MG63 (cell line): Measurements from ENCODE around the gene PIGM. TPM values are rescaled to one million over a fixed set of nuclear protein-coding genes. Genes with fewer than 3 reads are reported as not detected.
"Not testable (repeated sequence)": the region's sequence is repeated elsewhere in the genome, so short reads cannot be mapped to it uniquely, and the experiment has no call there.

ENCODE experiments used
- DNase-seq: peaks from one replicate; pipeline ENCODE4 v3.0.0-alpha.2; 2020
- H3K27me3 ChIP-seq: fragments of 250-450 bp; sonication (Bioruptor Pico); 2 replicates; pipeline ENCODE4 v1.5.1; 2020; ENCODE audit warnings: mild to moderate bottlenecking, moderate library complexity
- H3K36me3 ChIP-seq: fragments of 250-450 bp; sonication (Bioruptor Pico); 2 replicates; pipeline ENCODE4 v1.5.1; 2020; ENCODE audit warnings: mild to moderate bottlenecking, moderate library complexity
- H3K4me3 ChIP-seq: fragments of 250-450 bp; sonication (Bioruptor Pico); 2 replicates; pipeline ENCODE4 v1.5.1; 2020; ENCODE audit warnings: mild to moderate bottlenecking, moderate library complexity
- H3K9me3 ChIP-seq: fragments of 250-450 bp; sonication (Bioruptor Pico); 2 replicates; pipeline ENCODE4 v1.5.1; 2020; ENCODE audit warnings: mild to moderate bottlenecking, moderate library complexity
- total RNA-seq: library from RNA; depleted of rRNA; stranded (reverse); fragments of >200 nt; shearing (Covaris generic); gene quantifications from 2 replicates; pipeline ENCODE4 v1.2.3, GENCODE V29; 2014; ENCODE audit warnings: low replicate concordance

Gene PIGM
- total RNA-seq, 1 experiment from 2014 or later: 4.6 TPM

DNA sequence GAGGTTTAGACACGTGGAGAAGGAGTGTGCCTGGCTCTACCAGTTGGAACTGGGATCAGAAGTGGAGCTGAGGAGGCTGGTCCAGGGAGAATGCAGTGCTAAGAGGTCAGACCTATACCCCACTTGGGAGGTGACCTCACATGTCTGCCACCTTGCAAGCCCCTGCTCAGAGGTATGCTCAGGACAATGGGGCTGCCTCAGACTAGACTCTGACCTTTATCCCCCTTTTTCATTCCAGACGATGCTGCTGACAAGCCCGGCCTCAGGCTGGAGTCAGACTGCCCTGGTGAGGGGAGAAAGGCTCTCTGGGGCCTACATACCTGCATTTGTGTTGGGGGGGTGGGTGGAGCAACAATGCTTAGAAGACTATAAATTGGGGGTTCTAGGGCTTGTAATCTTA, 33.0 kb upstream of the PIGM start:
- DNase-seq: no peak
- Histone ChIP-seq H3K9me3 (no peaks in the 10 kb centered on the region), H3K27me3 (peaks cover 5% of the 10 kb centered on the region), H3K36me3 (no peaks in the 10 kb centered on the region), H3K4me3 (no peak overlapping the region)

DNA sequence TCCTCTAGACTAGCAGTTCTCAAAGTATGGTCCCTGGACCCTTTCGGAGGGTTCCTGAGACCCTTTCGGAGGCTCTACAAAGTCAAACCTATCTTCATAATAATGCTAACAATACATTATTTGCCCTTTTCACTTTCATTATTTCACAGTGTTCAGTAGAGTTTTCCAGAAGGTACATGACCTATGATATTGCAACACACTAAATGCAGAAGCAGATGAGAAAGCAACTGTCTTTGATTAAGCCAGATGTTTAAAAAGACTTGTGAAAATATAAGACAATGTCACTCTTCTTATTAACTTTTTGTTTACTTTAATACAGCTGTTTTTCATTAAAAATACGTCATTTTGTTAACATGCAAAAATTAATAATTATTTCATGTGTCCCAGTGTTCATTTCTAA, 32.4 kb upstream of the PIGM start:
- no peak for DNase-seq
- peaks cover 4% of the 10 kb centered on the region; the same call in 1 of the 2 replicates for H3K27me3 ChIP-seq

DNA sequence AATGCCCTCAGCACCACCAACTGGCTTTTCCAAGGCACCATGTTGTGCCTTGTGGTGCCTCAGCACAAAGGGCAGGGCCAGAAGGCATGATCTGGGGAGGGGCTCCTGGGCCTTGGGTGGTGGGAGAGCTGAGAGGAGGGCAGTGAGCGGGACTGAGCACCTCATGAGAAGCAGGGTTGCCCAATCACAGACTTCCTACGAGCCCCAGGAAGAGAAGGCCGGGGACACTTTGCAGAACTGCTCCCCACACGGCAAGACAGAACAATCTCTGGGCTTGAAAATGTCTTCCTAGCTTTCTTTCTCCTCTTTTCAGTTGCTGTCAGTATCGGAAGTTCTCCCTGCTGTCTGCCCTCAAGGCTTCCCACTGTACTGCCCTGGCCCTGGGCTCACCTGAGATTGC, 31.4 kb upstream of the PIGM start:
- no peak overlapping the region for H3K4me3 ChIP-seq
- H3K9me3 ChIP-seq: no peaks in the 10 kb centered on the region
- DNase-seq: no peak
- no peaks in the 10 kb centered on the region for H3K36me3 ChIP-seq
- H3K27me3 ChIP-seq: peaks cover 4% of the 10 kb centered on the region; the same call in 1 of the 2 replicates

More for the DNA sequence above, 32.4 kb upstream of the PIGM start:
- H3K9me3 ChIP-seq: no peaks in the 10 kb centered on the region
- H3K4me3 ChIP-seq: no peak overlapping the region
- H3K36me3 ChIP-seq: no peaks in the 10 kb centered on the region

DNA sequence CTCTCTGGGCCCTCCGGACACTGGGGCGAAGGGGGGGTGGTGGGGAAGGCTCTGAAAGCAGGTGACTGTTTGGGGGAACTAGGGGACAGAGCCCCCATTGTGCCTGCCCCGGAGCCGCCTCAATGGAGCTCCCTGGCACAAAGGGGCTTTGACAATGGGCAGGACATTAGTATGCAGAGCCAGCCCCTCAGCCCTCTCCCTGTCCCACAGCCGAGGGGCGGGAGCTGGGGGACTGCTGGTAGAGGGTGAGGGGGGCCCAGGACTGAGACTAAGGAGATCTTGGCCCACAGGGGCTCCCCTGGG, 30.4 kb upstream of the PIGM start:
- no peaks in the 10 kb centered on the region for H3K36me3 ChIP-seq
- H3K9me3 ChIP-seq: no peaks in the 10 kb centered on the region
- H3K4me3 ChIP-seq: no peak overlapping the region
- peaks cover 8% of the 10 kb centered on the region; the same call in 1 of the 2 replicates for H3K27me3 ChIP-seq
- no peak for DNase-seq

DNA sequence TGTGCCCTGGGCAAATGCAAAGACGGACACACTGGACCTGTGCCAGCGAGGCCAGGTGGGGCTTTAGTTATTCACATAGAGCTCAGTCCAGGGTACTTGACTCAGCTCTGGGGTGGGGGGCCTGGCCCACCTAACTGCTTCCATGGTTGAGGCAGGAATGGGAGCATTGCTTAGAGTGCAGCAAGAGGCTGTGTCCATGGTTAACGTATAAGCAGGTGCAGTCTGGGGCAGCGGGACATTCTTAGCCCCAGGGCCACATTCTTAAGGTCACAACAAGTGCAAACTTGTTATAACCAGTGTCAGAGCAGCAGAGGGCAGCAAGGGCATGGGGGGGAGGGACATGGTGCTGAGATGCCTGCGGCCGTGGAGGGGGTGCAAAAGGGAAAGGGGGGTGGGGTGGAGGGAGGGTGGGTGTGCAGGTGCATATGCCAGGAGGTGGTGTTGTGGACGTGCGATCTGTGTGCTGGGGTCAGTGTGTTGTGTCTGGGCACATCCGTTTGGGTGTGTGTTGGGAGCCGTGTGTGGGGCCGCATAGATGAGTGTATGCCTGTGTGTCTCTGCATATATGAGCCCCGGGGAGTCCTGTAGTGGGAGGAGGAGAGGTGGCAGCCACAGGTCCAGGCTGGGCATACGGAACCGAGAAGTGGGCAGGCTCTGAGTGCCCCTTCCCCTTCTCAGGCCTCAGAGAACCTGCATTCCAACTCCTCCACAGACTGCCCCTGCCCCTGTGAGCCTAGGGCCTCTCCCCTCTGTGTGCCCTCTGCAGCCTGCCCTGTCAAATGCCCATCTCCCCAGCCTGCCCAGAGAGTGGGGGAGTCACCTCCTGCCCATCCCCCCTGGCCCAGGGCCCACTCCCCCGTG, 29.8 kb upstream of the PIGM start:
- Histone ChIP-seq H3K27me3 (peaks cover 10% of the 10 kb centered on the region; the same call in 1 of the 2 replicates), H3K9me3 (no peaks in the 10 kb centered on the region)
- DNase-seq: no peak

DNA sequence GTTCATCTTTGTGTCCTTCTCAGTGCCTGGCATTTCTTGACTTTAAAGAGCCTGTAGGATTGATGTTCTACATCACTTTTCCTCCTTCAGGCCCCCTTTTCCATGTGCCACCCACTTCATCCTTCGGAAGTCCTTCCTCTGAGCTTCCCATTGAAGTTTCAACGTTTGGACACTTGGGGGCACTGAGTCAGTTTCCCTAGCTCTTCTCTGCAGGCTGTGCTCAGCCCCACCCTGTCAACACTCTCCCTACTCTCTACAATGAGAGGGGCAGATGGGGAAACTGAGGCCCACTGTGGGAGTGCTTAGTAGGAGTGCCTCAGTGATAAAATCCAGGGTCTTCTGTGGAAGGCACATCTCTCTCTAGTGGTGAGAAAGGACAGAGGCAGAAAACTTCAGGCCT, 26.3 kb upstream of the PIGM start:
- Histone ChIP-seq H3K27me3 (peaks cover 23% of the 10 kb centered on the region), H3K4me3 (no peak overlapping the region), H3K36me3 (no peaks in the 10 kb centered on the region), H3K9me3 (no peaks in the 10 kb centered on the region)
- no peak for DNase-seq

More for the DNA sequence above, 29.8 kb upstream of the PIGM start:
- Histone ChIP-seq H3K36me3 (no peaks in the 10 kb centered on the region), H3K4me3 (no peak overlapping the region)

DNA sequence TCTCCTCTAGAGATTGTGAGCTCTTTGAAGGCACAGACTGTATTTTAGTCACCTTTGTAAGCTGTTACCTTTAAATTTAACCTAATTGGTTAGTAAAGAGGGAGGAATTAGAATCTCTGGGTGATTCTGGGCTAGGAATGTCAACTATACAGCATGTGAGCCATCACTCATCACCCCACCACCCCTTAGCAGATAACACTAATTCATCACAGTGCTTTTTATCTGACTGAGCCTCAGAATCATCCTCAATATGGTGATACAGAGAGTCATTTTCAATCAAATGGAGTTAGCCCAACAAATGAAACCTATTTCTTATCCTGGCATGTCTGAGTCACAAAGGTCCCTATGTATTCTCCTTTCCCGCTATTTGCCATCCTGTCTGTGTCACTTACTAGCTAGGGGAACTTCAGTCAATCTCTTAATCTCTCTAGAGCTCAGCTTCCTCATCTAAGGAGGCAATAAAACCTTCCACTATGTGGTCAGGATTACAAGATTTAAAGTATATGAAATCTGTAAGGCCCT, 24.9 kb upstream of the PIGM start:
- Histone ChIP-seq H3K9me3 (no peaks in the 10 kb centered on the region), H3K4me3 (no peak overlapping the region), H3K27me3 (peaks cover 31% of the 10 kb centered on the region), H3K36me3 (no peaks in the 10 kb centered on the region)
- DNase-seq: no peak

DNA sequence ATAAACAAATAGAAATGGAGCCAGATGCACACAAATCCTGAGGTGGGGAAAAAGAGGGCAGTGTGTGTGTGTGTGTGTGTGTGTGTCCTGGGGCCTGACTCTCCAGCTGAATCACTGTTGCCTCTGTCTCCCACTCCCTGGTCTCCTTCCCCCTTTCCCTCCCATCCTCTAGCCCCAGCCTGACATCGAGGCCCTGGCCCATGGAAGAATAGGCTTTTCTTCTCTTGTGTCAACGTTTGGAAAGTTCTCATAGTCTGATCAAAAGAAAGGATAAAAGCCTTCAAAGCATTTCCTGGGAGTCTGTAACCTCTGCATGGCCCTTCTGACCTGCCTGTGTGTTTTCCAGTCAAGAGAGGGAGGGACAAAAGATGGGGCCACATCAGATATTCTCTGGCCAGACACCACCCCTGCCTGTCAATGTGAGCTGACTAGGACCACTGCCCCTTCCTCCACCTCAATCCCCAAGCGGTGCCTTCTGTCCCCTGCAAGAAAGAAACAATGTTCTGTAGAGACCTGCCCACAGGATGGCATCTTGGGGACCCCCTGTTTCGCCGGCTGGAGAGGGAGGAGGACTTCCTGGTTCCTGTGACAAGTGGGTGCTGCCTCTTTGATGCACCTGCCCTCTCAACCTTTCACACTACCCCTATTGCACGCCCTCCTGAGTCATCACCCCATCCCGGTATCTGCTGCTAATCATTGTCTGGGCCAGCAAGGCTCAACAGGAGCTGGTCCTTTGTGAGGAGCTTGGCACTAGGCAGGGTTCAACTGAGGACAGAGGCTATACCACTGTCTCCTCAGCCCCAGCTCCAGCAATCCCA, 22.0 kb upstream of the PIGM start:
- H3K9me3 ChIP-seq: no peaks in the 10 kb centered on the region
- no peaks in the 10 kb centered on the region for H3K36me3 ChIP-seq
- DNase-seq: no peak
- peaks cover 29% of the 10 kb centered on the region for H3K27me3 ChIP-seq
- no peak overlapping the region for H3K4me3 ChIP-seq

DNA sequence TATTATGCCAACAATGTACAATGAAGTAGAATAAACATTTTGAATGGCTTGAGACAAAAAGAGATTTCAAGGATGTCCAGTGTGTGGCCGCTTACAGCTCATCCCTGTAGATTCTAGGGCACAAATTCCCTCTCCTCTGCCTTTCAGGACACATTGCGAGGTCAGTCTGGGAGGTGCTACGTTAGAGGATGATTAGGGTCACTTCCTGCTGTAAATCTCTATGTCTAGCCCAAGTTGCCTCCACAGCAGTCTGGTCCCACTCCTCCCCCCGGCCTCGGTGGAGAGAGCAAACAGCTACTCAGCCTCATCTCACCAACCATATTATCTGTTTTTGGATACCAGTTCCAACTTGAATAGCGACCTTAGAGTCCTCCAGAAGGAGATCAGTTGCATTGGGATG, 21.1 kb upstream of the PIGM start:
- Histone ChIP-seq H3K36me3 (no peaks in the 10 kb centered on the region), H3K27me3 (peaks cover 29% of the 10 kb centered on the region), H3K4me3 (no peak overlapping the region), H3K9me3 (no peaks in the 10 kb centered on the region)
- DNase-seq: no peak

DNA sequence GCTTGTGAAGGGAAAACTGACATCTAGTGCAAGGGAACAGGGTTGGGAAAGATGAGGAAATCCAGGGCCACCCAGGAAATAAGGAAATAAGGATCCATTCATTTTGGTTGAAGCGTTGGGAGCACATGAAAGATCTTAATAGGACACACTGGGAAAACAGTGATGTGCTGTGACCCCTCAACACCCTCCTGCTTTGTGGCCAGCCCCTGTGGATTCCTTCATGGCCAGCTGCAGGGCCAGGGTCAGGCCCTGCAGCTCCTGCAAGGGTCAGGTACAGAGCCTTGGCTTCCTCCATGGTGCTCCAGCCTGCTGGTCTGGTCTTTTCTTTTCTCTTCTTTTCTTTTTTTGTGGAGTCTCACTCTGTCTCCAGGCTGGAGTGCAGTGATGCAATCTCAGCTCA, 18.8 kb upstream of the PIGM start:
- DNase-seq: no peak
- H3K4me3 ChIP-seq: no peak overlapping the region
- no peaks in the 10 kb centered on the region for H3K9me3 ChIP-seq
- H3K27me3 ChIP-seq: peaks cover 19% of the 10 kb centered on the region
- no peaks in the 10 kb centered on the region for H3K36me3 ChIP-seq

DNA sequence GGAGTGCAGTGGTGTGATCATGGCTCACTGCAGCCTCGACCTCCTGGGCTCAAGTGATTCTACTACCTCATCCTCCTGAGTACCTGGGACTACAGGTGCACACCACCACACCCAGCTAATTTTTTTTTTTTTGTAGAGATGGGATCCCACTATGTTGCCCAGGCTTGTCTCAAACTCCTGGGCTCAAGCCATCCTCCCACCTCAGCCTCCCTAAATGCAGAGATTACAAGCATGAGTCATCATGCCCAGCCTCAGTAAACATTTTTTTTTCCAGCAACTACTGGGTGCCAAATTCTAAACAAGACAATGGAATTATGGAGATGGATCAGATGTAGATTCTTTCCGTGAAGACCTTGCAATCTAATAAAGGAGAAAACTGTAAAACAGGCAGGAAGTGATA, 18.4 kb upstream of the PIGM start:
- DNase-seq: peak; percentile 17
- H3K4me3 ChIP-seq, H3K36me3 ChIP-seq, H3K9me3 ChIP-seq: not testable (repeated sequence)
- H3K27me3 ChIP-seq: peaks cover 19% of the 10 kb centered on the region

DNA sequence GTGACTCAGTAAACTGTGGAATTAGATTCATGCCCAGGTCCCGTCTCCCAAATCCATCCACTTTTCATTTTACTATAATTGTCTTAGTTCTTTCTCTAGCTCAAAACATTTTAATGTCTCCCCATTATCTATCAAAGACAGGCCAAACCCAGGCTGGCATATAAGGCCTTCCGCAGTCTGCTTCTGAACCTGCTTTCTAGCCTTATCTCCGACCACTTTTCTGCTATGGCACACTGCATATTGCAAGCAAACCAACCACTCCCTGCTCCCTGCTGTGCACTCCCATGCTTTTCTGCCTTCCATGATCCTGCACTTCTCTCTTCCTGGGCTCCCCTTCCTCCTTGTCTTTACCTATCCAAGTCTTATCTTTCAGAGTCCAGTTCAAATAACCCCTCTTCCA, 17.3 kb upstream of the PIGM start:
- Histone ChIP-seq H3K9me3 (no peaks in the 10 kb centered on the region), H3K4me3 (no peak overlapping the region), H3K27me3 (peaks cover 26% of the 10 kb centered on the region), H3K36me3 (no peaks in the 10 kb centered on the region)
- no peak for DNase-seq

DNA sequence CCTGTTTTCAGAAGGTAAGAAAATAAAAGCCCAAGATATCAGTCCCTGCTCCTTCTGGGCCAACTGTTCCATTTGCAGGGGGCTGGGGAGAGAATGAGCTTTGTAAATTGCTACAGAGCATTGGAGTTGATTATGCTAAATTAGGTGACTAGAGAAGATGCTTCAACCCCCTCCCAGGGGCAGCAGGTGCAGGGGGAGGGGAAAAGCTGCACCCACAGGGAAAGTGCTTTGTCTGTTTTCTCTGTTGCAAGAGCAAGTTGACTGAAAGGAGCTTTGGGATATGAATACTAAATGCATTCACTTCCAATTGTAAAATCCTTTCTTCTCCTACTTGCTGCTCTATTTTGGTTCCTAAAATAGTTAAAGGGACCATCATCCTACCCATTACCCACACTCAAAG, 16.5 kb upstream of the PIGM start:
- no peak for DNase-seq
- H3K4me3 ChIP-seq: no peak overlapping the region
- H3K36me3 ChIP-seq: no peaks in the 10 kb centered on the region
- H3K27me3 ChIP-seq: peaks cover 28% of the 10 kb centered on the region
- no peaks in the 10 kb centered on the region for H3K9me3 ChIP-seq

DNA sequence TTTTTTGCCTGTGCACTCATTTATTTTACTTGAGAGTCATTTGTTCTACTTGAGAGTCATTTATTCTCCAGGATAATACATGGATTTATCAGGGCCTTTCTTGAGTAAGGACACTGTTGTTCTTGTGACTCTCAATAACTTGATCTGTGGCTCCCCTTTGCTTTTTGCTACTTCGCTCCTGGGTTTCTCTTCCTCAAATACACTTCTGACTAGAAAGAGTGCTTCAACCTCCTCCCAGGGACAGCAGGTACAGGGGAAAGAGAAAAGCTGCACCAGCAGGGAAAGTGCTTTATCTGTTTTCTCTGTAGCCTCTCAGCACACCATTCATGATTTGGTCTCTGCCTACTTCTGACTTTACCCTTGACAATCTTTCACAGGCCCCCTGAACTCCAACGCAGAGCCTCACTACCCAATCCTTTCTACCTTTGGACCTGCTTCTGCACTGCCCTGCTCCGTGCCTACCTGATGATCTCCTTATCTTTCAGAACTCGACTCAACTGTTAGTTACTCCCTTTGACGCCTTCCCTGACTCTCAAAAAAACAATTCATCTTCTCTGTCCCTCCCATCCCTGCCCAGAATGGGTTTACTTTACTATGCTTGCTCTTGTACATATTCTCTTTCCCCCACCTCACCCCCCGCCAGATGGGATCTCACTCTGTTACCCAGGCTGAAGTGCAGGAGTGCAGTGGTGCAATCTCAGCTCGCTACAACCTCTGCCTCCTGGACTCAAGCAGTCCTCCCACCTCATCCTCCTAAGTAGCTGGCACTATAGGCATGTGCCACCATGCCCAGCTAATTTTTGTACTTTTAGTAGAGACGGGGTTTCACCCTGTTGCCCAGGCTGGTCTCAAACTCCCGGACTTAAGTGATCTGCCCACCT, 15.6 kb upstream of the PIGM start:
- Histone ChIP-seq H3K4me3 (no peak overlapping the region), H3K27me3 (peaks cover 24% of the 10 kb centered on the region), H3K9me3 (no peaks in the 10 kb centered on the region), H3K36me3 (no peaks in the 10 kb centered on the region)
- DNase-seq: no peak

DNA sequence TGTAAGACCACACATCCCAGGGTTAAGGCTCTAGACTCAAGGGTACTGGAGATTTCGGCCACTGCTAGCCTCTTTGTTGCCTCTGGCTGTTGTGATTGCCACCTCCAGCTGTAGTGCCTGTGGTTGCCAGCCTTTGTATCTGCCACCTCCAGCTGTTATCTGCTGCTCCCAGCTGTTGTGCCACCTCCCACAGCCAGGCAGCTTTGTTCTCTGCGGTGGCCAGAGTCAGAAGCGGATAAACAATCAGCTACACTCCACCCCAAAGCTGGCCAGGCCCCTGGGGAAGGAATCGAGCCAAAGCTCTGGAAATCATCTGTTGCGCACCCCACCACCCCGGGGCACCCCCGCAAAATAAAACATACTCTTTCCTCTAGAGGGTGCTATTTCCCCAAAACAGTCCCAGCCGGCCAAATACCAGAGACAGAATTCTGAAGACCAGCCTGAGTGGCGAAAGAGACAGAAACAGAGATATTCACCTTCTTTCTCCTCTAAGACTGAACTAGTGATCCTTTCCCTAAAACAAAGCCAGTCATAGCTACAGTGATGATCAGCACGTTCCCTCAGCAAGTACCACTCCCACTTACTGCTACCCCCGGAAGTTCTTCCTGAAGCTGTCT, 14.8 kb upstream of the PIGM start:
- Histone ChIP-seq H3K4me3 (no peak overlapping the region), H3K36me3 (no peaks in the 10 kb centered on the region), H3K9me3 (no peaks in the 10 kb centered on the region), H3K27me3 (peaks cover 19% of the 10 kb centered on the region)
- DNase-seq: peak; percentile 68

DNA sequence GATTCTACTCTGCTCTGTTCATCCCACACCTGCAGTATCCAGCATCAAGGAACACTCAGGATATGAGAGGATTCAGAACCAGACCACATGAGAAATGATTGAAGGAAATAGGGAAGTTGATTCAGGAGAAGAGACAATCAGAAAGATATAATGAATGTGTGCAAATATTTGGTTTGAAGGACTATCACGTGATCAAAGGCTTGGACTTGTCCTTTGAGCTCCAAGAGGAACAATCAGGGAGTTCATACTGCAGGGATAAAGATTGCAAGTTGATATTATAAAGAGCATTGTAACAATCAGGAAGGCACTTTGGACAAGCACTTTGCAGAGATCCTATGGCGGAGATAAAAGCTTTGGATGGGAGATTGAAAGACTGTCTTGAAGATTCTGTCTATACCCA, 13.9 kb upstream of the PIGM start:
- Histone ChIP-seq H3K36me3 (no peaks in the 10 kb centered on the region), H3K9me3 (no peaks in the 10 kb centered on the region)
- DNase-seq: no peak

More for the DNA sequence above, 13.9 kb upstream of the PIGM start:
- H3K27me3 ChIP-seq: peaks cover 17% of the 10 kb centered on the region
- H3K4me3 ChIP-seq: no peak overlapping the region
